ENCODE data around the gene POGLUT2.

- no peak for TF ChIP-seq PATZ1 (CRISPR knock-in tag; IDR thresholded peaks at IDR 0.05; ENCODE audit: borderline replicate concordance)
- TF ChIP-seq ZFP3 (CRISPR knock-in tag; IDR thresholded peaks at IDR 0.05), result no peak
- no peak for TF ChIP-seq TCF4 (CRISPR knock-in tag; IDR thresholded peaks at IDR 0.05; ENCODE audit: borderline replicate concordance)
- no peak for TF ChIP-seq TSHZ2 (CRISPR knock-in tag; IDR thresholded peaks at IDR 0.05)
- no peak for TF ChIP-seq ISL1 (CRISPR knock-in tag; IDR thresholded peaks at IDR 0.05)
- TF ChIP-seq ZNF70 (CRISPR knock-in tag; IDR thresholded peaks at IDR 0.05), result no peak
- no peak for TF ChIP-seq ARNTL (CRISPR knock-in tag; IDR thresholded peaks at IDR 0.05; ENCODE audit: borderline replicate concordance, low read depth)
- TF ChIP-seq CSDC2 (CRISPR knock-in tag; IDR thresholded peaks at IDR 0.05), result no peak
- TF ChIP-seq OSR1 (CRISPR knock-in tag; IDR thresholded peaks at IDR 0.05), result no peak
- no peak for TF ChIP-seq ESRRG (CRISPR knock-in tag; IDR thresholded peaks at IDR 0.05)
- TF ChIP-seq CREB5 (CRISPR knock-in tag; IDR thresholded peaks at IDR 0.05; ENCODE audit: low read depth), result no peak
- TF ChIP-seq ZFP30 (CRISPR knock-in tag; IDR thresholded peaks at IDR 0.05), result no peak
- no peak for TF ChIP-seq CSRNP3 (CRISPR knock-in tag; IDR thresholded peaks at IDR 0.05)
These were observed 41.8 kb downstream of the POGLUT2 start for GRCh38 chr13:102757006-102757405.
